Measurements from ENCODE around the gene SV2A. TPM values are rescaled to one million over a fixed set of nuclear protein-coding genes. Genes with fewer than 3 reads are reported as not detected.
"Not testable (repeated sequence)": the region's sequence is repeated elsewhere in the genome, so short reads cannot be mapped to it uniquely, and the experiment has no call there.

The SV2A gene
- total and polyA plus RNA-seq, 2 donors (not counting 1 experiment from before 2014, with no cell fraction given), result 0.07 to 0.24 TPM

GRCh38 chr1:149962736-149963135 lies 45.1 kb upstream of the SV2A start:
- Histone ChIP-seq H3K9ac (ENCODE audit: low read length) (no peak overlapping the region), H3K4me1 (ENCODE audit: control insufficient read depth in 2 of 2, insufficient read depth in 2 of 2, low read length in 2 of 2) (peaks cover 7% of the 10 kb centered on the region in 2 donors), H4K20me1 (ENCODE audit: control insufficient read depth, insufficient read depth, low read length, poor library complexity, severe bottlenecking) (no peaks in the 10 kb centered on the region), H3K9me3 (ENCODE audit: control extremely low read depth in 1 of 3, control insufficient read depth in 2 of 3, insufficient read depth in 1 of 3, low read length in 2 of 3) (peaks cover 0 to 3% (median 0%) of the 10 kb centered on the region in 3 donors), H3K36me3 (replicated peaks in 1 of 2; ENCODE audit: control extremely low read depth in 1 of 2, control insufficient read depth in 1 of 2, extremely low read depth in 1 of 2, insufficient read depth in 2 of 2, low read length in 1 of 2) (peaks cover 0 to 2% of the 10 kb centered on the region in 2 experiments), H3K27ac (ENCODE audit: low read length in 2 of 2) (no peak overlapping the region), H3K79me2 (ENCODE audit: control insufficient read depth, insufficient read depth, low read length) (no peaks in the 10 kb centered on the region), H3K27me3 (replicated peaks in 1 of 4; ENCODE audit: control extremely low read depth in 1 of 4, control insufficient read depth in 3 of 4, insufficient read depth in 4 of 4, low read length in 3 of 4) (peaks cover 0 to 4% (median 0%) of the 10 kb centered on the region in 4 experiments), H3K4me2 (replicated peaks; ENCODE audit: low read depth, low read length, poor library complexity, severe bottlenecking) (no peak overlapping the region), H2AFZ (ENCODE audit: insufficient read depth, low read depth, low read length, poor library complexity, severe bottlenecking) (no peak overlapping the region), H3K4me3 (ENCODE audit: control extremely low read depth in 1 of 5, extremely low read depth in 1 of 5, insufficient read depth in 1 of 5, low read depth in 2 of 5, low read length in 4 of 5) (no peak overlapping the region)
- no peak overlapping the region for H3K4me3 Mint-ChIP-seq
- no peak for DNase-seq
- no peak for TF ChIP-seq EZH2 (IDR thresholded peaks at IDR 0.05; ENCODE audit: borderline replicate concordance, insufficient read depth, low read depth, low read length, poor library complexity, severe bottlenecking)
- TF ChIP-seq, protein P1, sequence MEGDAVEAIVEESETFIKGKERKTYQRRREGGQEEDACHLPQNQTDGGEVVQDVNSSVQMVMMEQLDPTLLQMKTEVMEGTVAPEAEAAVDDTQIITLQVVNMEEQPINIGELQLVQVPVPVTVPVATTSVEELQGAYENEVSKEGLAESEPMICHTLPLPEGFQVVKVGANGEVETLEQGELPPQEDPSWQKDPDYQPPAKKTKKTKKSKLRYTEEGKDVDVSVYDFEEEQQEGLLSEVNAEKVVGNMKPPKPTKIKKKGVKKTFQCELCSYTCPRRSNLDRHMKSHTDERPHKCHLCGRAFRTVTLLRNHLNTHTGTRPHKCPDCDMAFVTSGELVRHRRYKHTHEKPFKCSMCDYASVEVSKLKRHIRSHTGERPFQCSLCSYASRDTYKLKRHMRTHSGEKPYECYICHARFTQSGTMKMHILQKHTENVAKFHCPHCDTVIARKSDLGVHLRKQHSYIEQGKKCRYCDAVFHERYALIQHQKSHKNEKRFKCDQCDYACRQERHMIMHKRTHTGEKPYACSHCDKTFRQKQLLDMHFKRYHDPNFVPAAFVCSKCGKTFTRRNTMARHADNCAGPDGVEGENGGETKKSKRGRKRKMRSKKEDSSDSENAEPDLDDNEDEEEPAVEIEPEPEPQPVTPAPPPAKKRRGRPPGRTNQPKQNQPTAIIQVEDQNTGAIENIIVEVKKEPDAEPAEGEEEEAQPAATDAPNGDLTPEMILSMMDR (IDR thresholded peaks at IDR 0.05), result no peak
- no peak for ATAC-seq (ENCODE audit: low read depth)
- WGBS (ENCODE audit: insufficient coverage), result 86% methylated on average over 2 of the region's 2 CpGs
- intact Hi-C loops (cut with micrococcal nuclease), result loop anchor here (1.0 to 5.0 kb wide), 4 partner anchors 50 to 207 kb away; partner anchors contain the start of genes OTUD7B and VPS45
- H3K27ac Mint-ChIP-seq, result no peak overlapping the region
- H3K9me3 Mint-ChIP-seq (ENCODE audit: insufficient read depth), result no peaks in the 10 kb centered on the region
- ChIA-PET POLR2A (interaction anchor here (1.2 kb wide), 1 partner anchor 75 kb away, joined by 3 read pairs; a partner anchor contains a TSS), CTCF (interaction anchor here (0.7 to 5.0 kb wide), 39 partner anchors 10 to 375 kb away, joined by 3 to 91 read pairs (median 5); partner anchors contain the start of gene OTUD7B)
- peaks cover 4% of the 10 kb centered on the region for H3K4me1 Mint-ChIP-seq
- H3K27me3 Mint-ChIP-seq, result peaks cover 9% of the 10 kb centered on the region

DNA sequence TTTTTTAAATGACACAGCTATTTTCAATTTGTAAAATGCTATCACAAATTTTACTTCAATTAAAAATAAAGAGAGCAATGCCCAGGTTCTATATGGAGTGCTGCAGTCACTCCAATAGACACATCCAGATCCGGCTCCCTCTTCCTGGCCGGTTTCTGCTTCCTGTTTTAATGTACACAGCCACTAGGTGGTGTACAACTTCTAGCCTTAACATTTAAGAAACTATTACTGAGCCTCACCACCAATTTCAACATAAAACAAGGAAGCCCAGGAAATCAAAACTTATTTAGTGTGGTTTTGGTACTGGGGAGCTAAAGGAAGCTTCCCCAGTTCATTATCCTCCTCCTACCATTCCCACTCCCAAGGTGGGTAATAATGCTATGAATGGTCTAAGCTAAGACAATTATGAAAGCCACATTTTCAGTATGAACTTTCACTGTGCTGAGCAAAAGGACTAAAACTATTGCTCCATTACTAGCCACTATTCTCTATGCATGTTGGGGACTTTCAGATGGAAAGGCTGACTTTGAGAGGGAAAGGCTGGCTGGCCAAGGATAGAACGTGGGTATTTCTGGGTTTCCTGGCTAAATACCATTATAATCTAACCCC lies 44.5 kb upstream of the SV2A start:
- H3K27ac ChIP-seq (ENCODE audit: low read length in 2 of 2), result no peak overlapping the region
- H3K4me3 Mint-ChIP-seq, result no peak overlapping the region
- H4K20me1 ChIP-seq (ENCODE audit: control insufficient read depth, insufficient read depth, low read length, poor library complexity, severe bottlenecking), result no peaks in the 10 kb centered on the region
- H3K4me1 Mint-ChIP-seq, result peaks cover 4% of the 10 kb centered on the region
- H3K27me3 ChIP-seq (replicated peaks in 1 of 4; ENCODE audit: control extremely low read depth in 1 of 4, control insufficient read depth in 3 of 4, insufficient read depth in 4 of 4, low read length in 3 of 4), result peaks cover 0 to 4% (median 0%) of the 10 kb centered on the region in 4 experiments
- H3K79me2 ChIP-seq (ENCODE audit: control insufficient read depth, insufficient read depth, low read length), result no peaks in the 10 kb centered on the region
- peaks cover 0 to 2% of the 10 kb centered on the region in 2 experiments for H3K36me3 ChIP-seq (replicated peaks in 1 of 2; ENCODE audit: control extremely low read depth in 1 of 2, control insufficient read depth in 1 of 2, extremely low read depth in 1 of 2, insufficient read depth in 2 of 2, low read length in 1 of 2)
- ChIA-PET CTCF (interaction anchor here (0.7 to 5.0 kb wide), 39 partner anchors 10 to 376 kb away, joined by 3 to 91 read pairs (median 5); partner anchors contain the start of gene OTUD7B), POLR2A (interaction anchor here (1.2 kb wide), 1 partner anchor 75 kb away, joined by 3 read pairs; a partner anchor contains a TSS)
- H3K9me3 ChIP-seq (ENCODE audit: control extremely low read depth in 1 of 3, control insufficient read depth in 2 of 3, insufficient read depth in 1 of 3, low read length in 2 of 3), result peaks cover 0 to 6% (median 0%) of the 10 kb centered on the region in 3 donors
- intact Hi-C loops (cut with micrococcal nuclease), result loop anchor here (1.0 to 5.0 kb wide), 4 partner anchors 50 to 207 kb away; partner anchors contain the start of genes OTUD7B and VPS45
- H3K4me2 ChIP-seq (replicated peaks; ENCODE audit: low read depth, low read length, poor library complexity, severe bottlenecking), result peak overlapping the region; percentile 26
- no peak overlapping the region for H3K27ac Mint-ChIP-seq
- no peak overlapping the region for H3K9ac ChIP-seq (ENCODE audit: low read length)
- H3K4me1 ChIP-seq (ENCODE audit: control insufficient read depth in 2 of 2, insufficient read depth in 2 of 2, low read length in 2 of 2), result peaks cover 7% of the 10 kb centered on the region in 2 donors
- 0% methylated on average over 2 of the region's 3 CpGs for WGBS (ENCODE audit: insufficient coverage)
- H3K27me3 Mint-ChIP-seq, result peaks cover 9% of the 10 kb centered on the region
- no peak for TF ChIP-seq EZH2 (IDR thresholded peaks at IDR 0.05; ENCODE audit: borderline replicate concordance, insufficient read depth, low read depth, low read length, poor library complexity, severe bottlenecking)
- TF ChIP-seq, protein P1 (IDR thresholded peaks at IDR 0.05), result peak; percentile 90
- DNase-seq, result peak; percentile 81
- H3K9me3 Mint-ChIP-seq (ENCODE audit: insufficient read depth), result no peaks in the 10 kb centered on the region
- H3K4me3 ChIP-seq (ENCODE audit: control extremely low read depth in 1 of 5, extremely low read depth in 1 of 5, insufficient read depth in 1 of 5, low read depth in 2 of 5, low read length in 4 of 5), result no peak overlapping the region
- H2AFZ ChIP-seq (ENCODE audit: insufficient read depth, low read depth, low read length, poor library complexity, severe bottlenecking), result no peak overlapping the region
- peak; percentile 69 for ATAC-seq (ENCODE audit: low read depth)

DNA sequence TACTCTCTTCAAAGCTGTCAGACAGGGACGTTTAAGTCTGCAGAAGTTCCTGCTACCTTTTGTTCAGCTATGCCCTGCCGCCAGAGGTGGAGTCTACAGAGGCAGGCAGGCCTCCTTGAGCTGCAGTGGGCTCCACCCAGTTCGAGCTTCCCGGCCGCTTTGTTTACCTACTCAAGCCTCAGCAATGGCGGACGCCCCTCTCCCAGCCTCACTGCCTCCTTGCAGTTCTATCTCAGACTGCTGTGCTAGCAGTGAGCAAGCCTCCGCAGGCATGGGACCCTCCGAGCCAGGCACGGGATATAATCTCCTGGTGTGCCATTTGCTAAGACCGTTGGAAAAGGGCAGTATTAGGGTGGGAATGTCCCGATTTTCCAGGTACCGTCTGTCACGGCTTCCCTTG lies 39.9 kb upstream of the SV2A start:
- H3K4me3 ChIP-seq (ENCODE audit: control extremely low read depth in 1 of 5, extremely low read depth in 1 of 5, insufficient read depth in 1 of 5, low read depth in 2 of 5, low read length in 4 of 5); H3K4me2 ChIP-seq (replicated peaks; ENCODE audit: low read depth, low read length, poor library complexity, severe bottlenecking); H3K27me3 ChIP-seq (replicated peaks in 1 of 4; ENCODE audit: control extremely low read depth in 1 of 4, control insufficient read depth in 3 of 4, insufficient read depth in 4 of 4, low read length in 3 of 4); H2AFZ ChIP-seq (ENCODE audit: insufficient read depth, low read depth, low read length, poor library complexity, severe bottlenecking); H3K4me1 Mint-ChIP-seq; DNase-seq; H3K27ac ChIP-seq (ENCODE audit: low read length in 2 of 2); H3K9ac ChIP-seq (ENCODE audit: low read length); POLR2A ChIA-PET; H3K9me3 Mint-ChIP-seq (ENCODE audit: insufficient read depth); H3K4me1 ChIP-seq (ENCODE audit: control insufficient read depth in 2 of 2, insufficient read depth in 2 of 2, low read length in 2 of 2); H3K27ac Mint-ChIP-seq; H4K20me1 ChIP-seq (ENCODE audit: control insufficient read depth, insufficient read depth, low read length, poor library complexity, severe bottlenecking); H3K36me3 ChIP-seq (replicated peaks in 1 of 2; ENCODE audit: control extremely low read depth in 1 of 2, control insufficient read depth in 1 of 2, extremely low read depth in 1 of 2, insufficient read depth in 2 of 2, low read length in 1 of 2); intact Hi-C loops (cut with micrococcal nuclease); H3K4me3 Mint-ChIP-seq; H3K79me2 ChIP-seq (ENCODE audit: control insufficient read depth, insufficient read depth, low read length); H3K9me3 ChIP-seq (ENCODE audit: control extremely low read depth in 1 of 3, control insufficient read depth in 2 of 3, insufficient read depth in 1 of 3, low read length in 2 of 3); ATAC-seq (ENCODE audit: low read depth); H3K27me3 Mint-ChIP-seq: not testable (repeated sequence)
- 98% methylated on average over 8 of the region's 14 CpGs for WGBS (ENCODE audit: insufficient coverage)
- CTCF ChIA-PET, result interaction anchor here (0.8 kb wide), 1 partner anchor 15 kb away, joined by 5 read pairs; no protein-coding TSS in a partner anchor

Data from B cell (primary cell).